Lower lobe of right lung (tissue), 2 donors: Measurements from ENCODE around the gene NMUR2. TPM values are rescaled to one million over a fixed set of nuclear protein-coding genes. Genes with fewer than 3 reads are reported as not detected.

Experiments used
- ATAC-seq, 2 donors: fragments of 200-7000 bp; cut with Tn5 transposase; one replicate each; pipeline ENCODE4 v1.9.1; 2020 to 2022; ENCODE audit warnings: mild to moderate bottlenecking in 2 of 2, moderate library complexity in 2 of 2
- DNase-seq: peaks from one replicate; pipeline ENCODE4 v3.0.0-alpha.2; 2020
- H3K27ac ChIP-seq: fragments of 200-600 bp; one replicate; pipeline ENCODE4 v1.8.0; 2022
- H3K27me3 ChIP-seq: fragments of 200-600 bp; one replicate; pipeline ENCODE4 v1.8.0; 2022; ENCODE audit warnings: low read depth
- H3K36me3 ChIP-seq: fragments of 200-600 bp; one replicate; pipeline ENCODE4 v1.8.0; 2022; ENCODE audit warnings: mild to moderate bottlenecking
- H3K4me1 ChIP-seq: fragments of 200-600 bp; one replicate; pipeline ENCODE4 v1.8.0; 2022
- H3K4me3 ChIP-seq: fragments of 200-600 bp; one replicate; pipeline ENCODE4 v1.8.0; 2022; ENCODE audit warnings: mild to moderate bottlenecking
- H3K9me3 ChIP-seq: fragments of 200-600 bp; one replicate; pipeline ENCODE4 v1.8.0; 2022
- intact Hi-C: fragments of 100-400 bp; cut with DNase I; formaldehyde crosslinking; loops from one replicate; pipeline ENCODE4 v1.11.0; 2022
- total RNA-seq: library from RNA; stranded (reverse); fragmentation: NEBNext Ultra II Directional; extraction: Animal tissue kit (Norgen Biotek cat#: 25700); gene quantifications from one replicate; pipeline ENCODE4 v1.2.1, GENCODE V29; 2021
- TF ChIP-seq, protein P1 (sequence below): fragments of 200-600 bp; IDR thresholded peaks from one replicate; pipeline ENCODE4 v1.8.0; 2022; ENCODE audit warnings: antibody characterized with exemption, mild to moderate bottlenecking
- donor health status: DM: no; HTN: yes; CAD: no; lungs with severe emphysema.

NMUR2 gene
- total RNA-seq, 1 donor from 2014 or later = not detected

DNA sequence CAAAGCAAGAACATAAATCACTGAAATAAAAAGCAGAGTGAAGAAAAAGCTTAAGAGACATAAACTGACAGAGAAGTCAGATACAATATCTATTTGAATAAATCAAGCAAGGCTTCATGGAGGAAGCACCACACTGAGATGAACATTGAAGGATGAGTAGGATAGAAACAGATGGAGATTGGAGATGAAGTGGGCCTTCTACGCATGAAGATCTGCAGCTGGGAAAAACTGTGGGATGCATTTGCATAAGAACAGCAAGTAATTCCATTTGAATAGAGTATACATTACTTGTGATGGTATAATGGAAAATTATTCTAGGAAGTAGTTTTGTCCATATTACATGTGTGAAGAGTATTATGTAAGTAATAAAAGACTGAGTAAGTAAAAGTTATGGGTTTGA is 16.5 kb downstream of the NMUR2 start:
- ATAC-seq = no peak
- TF ChIP-seq, protein P1, sequence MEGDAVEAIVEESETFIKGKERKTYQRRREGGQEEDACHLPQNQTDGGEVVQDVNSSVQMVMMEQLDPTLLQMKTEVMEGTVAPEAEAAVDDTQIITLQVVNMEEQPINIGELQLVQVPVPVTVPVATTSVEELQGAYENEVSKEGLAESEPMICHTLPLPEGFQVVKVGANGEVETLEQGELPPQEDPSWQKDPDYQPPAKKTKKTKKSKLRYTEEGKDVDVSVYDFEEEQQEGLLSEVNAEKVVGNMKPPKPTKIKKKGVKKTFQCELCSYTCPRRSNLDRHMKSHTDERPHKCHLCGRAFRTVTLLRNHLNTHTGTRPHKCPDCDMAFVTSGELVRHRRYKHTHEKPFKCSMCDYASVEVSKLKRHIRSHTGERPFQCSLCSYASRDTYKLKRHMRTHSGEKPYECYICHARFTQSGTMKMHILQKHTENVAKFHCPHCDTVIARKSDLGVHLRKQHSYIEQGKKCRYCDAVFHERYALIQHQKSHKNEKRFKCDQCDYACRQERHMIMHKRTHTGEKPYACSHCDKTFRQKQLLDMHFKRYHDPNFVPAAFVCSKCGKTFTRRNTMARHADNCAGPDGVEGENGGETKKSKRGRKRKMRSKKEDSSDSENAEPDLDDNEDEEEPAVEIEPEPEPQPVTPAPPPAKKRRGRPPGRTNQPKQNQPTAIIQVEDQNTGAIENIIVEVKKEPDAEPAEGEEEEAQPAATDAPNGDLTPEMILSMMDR = no peak
- no peaks in the 10 kb centered on the region for H3K36me3 ChIP-seq

DNA sequence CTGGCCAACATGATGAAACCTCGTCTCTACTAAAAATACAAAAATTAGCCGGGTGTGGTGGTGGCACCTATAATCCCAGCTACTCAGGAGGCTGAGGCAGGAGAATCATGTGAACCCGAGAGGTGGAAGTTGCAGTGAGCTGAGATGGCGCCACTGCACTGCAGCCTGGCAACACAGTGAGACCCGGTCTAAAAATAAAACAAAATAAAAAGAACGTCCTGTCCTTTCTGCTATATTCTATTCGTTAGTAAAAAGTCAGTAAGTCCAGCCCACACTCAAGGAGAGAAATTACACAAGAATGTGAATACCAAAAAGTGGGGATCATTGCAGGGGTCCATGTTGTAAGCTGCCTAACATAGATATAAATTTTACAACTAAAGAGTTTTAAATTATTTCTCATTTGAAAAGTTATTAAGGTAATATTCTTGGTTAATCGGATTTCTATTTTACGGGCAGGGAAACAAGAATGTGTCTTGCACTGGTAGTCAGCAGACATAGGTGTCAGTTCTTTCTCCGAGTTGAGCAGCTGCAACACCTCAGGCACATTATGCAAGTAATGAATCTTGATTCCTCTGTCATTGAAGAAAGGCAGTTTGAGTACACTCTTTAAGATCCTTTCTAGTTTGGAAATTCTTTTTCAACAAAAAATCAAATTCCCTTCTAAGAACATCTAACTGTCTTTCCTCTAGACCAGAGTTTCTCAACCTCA is 24.5 kb downstream of the NMUR2 start:
- ATAC-seq (no peak), DNase-seq (no peak)
- TF ChIP-seq, protein P1 = no peak
- Histone ChIP-seq H3K4me3 (no peak overlapping the region), H3K36me3 (no peaks in the 10 kb centered on the region), H3K4me1 (no peaks in the 10 kb centered on the region), H3K27me3 (no peaks in the 10 kb centered on the region), H3K9me3 (no peaks in the 10 kb centered on the region), H3K27ac (no peak overlapping the region)
- intact Hi-C loops = no loop called here

More for the DNA sequence above, 16.5 kb downstream of the NMUR2 start:
- no peak overlapping the region for H3K27ac ChIP-seq
- DNase-seq = no peak
- H3K4me1 ChIP-seq = no peaks in the 10 kb centered on the region
- intact Hi-C loops = no loop called here
- no peak overlapping the region for H3K4me3 ChIP-seq
- H3K9me3 ChIP-seq = no peaks in the 10 kb centered on the region
- no peaks in the 10 kb centered on the region for H3K27me3 ChIP-seq

DNA sequence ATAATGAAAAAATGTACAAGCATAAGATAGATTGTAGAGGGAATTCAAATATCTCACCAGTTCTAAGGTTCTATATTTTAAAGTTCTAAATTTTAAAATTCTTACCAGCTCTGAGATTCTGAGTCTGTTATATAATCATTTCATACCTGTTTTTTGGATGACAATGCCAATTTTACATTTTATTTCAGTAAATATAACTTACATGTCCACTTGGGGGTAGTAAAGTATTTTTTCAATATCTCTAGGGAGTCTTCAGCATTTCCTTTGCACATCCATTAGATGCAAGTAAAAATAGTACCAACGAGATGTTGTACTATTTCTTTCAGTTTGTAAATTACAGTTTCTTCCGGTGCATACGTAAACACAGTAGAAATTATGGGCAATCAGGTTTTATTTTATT is 25.7 kb downstream of the NMUR2 start:
- intact Hi-C loops = no loop called here
- Histone ChIP-seq H3K4me3 (no peak overlapping the region), H3K9me3 (no peaks in the 10 kb centered on the region), H3K36me3 (no peaks in the 10 kb centered on the region), H3K27me3 (peaks cover 3% of the 10 kb centered on the region), H3K4me1 (no peaks in the 10 kb centered on the region), H3K27ac (no peak overlapping the region)
- TF ChIP-seq, protein P1 = no peak
- DNase-seq (no peak), ATAC-seq (no peak)

DNA sequence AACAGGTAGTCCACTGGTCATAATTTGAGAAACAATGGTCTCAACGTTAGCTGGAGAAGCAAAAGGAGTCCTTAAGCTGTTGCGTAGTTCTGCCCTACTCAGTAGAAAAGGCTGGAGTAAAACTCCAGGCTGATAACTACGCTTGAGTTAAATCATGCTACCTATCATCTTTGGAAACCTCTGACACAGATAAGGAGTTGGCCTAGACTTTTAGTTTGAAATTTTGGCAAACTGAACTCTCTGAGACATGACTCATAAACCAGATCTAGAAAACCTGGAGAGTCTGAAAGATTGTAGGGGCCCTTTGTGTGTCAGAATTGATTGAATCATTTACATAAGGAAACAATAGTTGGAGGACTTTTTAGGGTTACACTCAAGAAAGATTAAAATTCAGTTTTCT is 26.3 kb downstream of the NMUR2 start:
- intact Hi-C loops = no loop called here
- Histone ChIP-seq H3K27me3 (peaks cover 3% of the 10 kb centered on the region), H3K27ac (no peak overlapping the region), H3K4me3 (no peak overlapping the region), H3K9me3 (no peaks in the 10 kb centered on the region), H3K36me3 (no peaks in the 10 kb centered on the region), H3K4me1 (no peaks in the 10 kb centered on the region)
- TF ChIP-seq, protein P1 = no peak
- DNase-seq (no peak), ATAC-seq (no peak)

DNA sequence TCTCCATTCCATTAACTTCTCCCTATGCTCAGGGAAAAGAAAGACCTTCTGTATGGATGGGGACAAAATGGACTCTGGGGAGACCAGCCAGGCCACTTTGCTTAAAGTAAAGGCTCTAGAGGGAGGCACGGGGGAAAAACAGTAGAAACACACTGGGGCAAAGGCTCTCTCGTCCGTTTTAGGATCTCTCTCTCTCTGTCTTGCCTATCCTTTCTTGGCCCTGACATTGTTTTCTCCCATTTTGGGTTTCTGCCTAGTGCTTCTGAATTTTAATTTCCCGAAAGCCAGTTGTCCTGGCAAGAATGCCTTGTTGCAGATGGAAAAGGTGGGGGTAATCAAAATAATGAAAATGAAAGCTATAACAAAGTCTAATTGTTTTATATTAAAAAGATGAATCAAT is 28.2 kb downstream of the NMUR2 start:
- H3K27me3 ChIP-seq = peaks cover 3% of the 10 kb centered on the region
- H3K9me3 ChIP-seq = no peaks in the 10 kb centered on the region
- no peak overlapping the region for H3K27ac ChIP-seq
- intact Hi-C loops = no loop called here
- H3K4me1 ChIP-seq = no peaks in the 10 kb centered on the region
- DNase-seq = no peak
- H3K4me3 ChIP-seq = no peak overlapping the region
- H3K36me3 ChIP-seq = no peaks in the 10 kb centered on the region
- TF ChIP-seq, protein P1 = no peak
- ATAC-seq = no peak
